GM18861 (cell line): Measurements from ENCODE around the gene PRKACB.
"Not testable (repeated sequence)": the region's sequence is repeated elsewhere in the genome, so short reads cannot be mapped to it uniquely, and the experiment has no call there.

Experiments used
- ATAC-seq: cut with Tn5 transposase; IDR thresholded peaks from one replicate; pipeline ENCODE4 v1.9.1; 2021; ENCODE audit not compliant: unreplicated experiment

PRKACB gene

DNA sequence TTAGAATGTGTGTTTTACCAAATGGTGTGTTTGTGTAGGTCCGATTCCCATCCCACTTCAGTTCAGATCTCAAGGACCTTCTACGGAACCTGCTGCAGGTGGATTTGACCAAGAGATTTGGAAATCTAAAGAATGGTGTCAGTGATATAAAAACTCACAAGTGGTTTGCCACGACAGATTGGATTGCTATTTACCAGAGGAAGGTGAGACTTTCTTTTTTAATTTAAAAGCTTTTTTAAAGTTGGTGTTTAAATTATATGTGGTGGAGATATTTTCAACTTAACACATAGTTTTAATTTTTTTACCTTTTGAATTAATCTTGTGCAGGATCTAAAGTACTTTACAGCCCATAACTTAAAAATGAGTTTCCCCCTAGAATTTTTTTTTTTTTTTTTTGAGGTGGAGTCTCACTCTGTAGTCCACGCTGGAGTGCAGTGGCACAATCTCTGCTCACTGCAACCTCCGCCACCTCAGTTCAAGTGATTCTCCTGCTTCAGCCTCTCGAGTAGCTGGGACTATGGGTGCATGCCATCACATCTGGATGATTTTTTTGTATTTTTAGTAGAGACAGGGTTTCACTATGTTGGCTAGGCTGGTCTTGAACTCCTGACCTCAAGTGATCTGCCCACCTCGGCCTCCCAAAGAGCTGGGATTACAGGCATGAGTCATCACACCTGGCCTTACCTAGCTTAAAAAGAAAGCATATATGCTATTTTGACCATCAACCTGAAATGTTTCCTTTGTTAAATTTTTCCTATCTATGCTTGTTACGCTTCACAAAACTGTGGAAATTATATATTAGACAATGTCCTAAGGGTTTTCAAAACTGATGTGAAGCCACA lies 70.3 kb downstream of the PRKACB start:
- ATAC-seq, result no peak

DNA sequence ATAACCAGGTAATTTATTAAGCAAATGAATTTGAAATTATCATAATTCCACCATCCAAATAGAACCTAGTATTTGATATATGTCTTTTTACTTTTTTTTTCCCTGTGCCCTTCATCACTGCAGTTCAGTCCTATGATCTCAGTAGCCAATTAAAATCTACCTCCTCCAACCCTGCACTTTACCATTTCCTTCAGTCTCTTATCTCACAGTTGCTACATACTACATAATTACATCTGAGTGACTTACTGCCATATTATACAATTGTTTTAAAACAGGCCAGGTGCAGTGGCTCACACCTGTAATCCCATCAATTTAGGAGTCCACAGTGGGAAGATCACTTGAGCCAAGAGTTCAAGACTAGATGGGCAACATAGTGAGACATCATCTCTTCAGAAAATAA lies 73.2 kb downstream of the PRKACB start:
- ATAC-seq, result no peak

DNA sequence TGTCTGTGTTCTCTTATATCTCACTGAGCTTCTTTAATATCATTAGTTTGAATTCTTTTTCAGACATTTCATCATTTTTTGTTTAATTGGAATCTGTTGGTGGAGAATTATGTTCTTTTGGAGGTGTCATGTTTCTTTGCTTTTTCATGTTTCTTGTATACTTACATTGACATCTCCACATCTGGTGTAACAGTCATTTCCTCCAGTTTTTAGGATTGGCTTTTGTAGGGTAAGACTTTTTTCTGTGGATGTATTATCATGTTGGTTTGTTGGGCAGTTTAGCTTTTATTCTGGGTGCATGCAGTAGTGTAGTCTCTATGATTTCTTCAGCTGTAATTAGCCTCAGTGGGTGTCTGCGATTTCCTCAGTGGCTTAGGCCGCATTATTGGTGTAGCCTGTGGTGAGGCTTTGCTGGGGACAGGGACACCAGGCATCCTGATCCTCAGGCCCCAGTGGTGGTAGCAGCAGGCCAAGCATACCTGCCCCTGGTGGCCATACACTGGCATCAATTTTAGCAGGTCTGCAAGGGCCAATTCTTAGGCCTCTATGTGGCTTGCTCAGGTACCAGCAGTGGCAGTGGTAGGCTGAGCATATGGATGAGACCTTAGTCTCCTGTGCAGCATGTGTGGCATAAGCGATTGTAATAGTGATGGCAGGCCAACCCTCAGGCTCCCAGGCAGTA lies 79.8 kb downstream of the PRKACB start:
- no peak for ATAC-seq

GRCh38 chr1:84224905-84225304 lies 80.8 kb downstream of the PRKACB start:
- ATAC-seq, result no peak

GRCh38 chr1:84225646-84226045 lies 81.6 kb downstream of the PRKACB start:
- ATAC-seq, result no peak

DNA sequence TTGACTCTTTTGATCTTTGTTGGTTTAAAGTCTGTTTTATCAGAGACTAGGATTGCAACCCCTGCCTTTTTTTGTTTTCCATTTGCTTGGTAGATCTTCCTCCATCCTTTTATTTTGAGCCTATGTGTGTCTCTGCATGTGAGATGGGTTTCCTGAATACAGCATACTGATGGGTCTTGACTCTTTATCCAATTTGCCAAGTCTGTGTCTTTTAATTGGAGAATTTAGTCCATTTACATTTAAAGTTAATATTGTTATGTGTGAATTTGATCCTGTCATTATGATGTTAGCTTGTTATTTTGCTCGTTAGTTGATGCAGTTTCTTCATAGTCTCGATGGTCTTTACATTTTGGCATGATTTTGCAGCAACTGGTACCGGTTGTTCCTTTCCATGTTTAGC lies 88.6 kb downstream of the PRKACB start:
- ATAC-seq, result not testable (repeated sequence)

GRCh38 chr1:84236256-84236655 lies 92.2 kb downstream of the PRKACB start:
- no peak for ATAC-seq

DNA sequence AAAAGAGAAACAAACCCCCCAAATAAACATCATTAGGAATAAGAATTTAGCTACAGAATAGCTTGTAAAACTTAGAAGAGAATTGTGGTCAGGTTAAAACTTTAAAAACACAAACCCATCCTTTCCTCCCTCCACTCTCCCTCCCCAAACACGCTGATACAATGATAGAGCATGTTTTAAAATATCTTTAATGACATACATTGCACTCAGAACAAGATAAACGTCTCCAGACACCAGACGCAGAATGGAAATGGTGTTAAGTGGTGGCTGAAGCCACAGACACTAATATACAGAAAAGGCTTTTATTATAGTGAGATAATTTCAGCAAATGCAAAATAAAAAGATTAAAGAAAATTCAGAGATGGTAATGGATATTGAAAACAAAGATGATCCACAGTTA lies 98.6 kb downstream of the PRKACB start:
- no peak for ATAC-seq

GRCh38 chr1:84245563-84245962 lies 101.5 kb downstream of the PRKACB start:
- ATAC-seq, result no peak

DNA sequence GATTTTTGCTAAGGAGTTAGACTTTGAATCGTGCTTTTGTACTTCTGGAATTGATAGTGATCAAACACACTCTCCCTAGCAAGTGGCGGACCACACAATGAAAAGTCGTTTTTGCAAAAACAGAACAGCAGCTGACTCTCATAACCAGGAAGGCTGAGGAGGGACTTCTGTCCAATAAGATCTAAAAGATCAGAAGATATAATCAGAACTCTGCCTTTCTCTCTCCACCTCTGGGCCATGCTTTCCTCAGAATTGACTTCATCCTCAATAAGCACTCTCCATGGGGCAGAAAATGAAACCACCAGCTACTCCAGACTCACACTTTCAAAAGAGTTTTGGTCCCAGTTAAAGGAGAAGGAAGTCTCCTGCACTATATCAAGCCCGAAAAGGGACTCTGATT lies 102.1 kb downstream of the PRKACB start:
- ATAC-seq, result no peak

DNA sequence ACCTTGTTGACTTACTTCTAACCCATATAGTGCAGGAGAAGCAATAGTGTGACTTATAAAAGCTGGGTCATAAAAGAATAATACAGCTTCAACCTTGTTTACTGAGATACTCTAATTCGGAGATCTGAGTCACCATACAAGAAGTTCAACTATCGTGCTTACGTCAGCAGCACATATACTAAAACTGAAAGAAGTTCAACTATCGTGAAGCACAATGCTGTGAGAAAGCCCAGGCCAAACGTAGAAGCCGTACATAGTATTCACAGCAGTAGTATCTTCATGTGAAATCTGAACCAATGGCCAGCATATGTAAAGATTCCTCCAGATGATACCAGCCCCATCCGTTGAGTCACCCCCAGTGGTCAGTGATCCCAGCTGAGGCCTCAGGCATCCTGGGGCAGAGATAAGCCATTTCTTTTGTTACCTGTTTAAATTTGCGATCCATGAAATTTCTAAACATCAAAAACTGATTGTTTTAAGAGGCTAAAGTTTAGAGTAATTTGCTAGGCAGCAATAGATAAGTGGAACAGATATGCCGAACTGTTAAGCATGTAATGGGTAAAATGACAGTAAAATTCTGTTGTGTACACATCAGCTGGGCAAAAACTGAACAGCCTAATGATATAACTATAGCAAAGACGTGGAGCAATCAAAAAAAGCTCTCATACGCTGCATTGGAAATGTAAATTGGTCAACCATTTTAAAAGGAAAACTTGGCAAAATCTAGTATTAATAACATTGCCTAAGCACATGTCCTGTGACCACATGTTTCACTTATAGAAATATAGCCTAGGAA lies 103.6 kb downstream of the PRKACB start:
- ATAC-seq, result no peak

DNA sequence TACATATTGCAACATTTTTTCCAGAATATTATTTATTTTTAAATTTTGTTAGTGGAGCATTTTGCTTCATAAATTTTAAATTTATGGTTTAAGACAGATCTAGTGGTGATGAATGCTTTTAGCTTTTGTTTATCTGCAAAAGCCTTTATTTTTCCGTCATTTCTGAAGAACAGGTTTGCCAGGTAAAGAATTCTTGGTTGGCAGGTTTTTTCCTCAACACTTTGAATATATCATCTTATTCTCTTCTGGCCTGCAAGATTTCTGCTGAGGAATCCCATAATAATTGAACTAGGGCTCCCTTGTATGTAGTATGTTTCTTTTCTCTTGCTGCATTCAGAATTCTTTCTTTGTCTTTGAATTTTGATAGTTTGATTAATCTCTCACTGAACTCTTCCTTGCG lies 106.6 kb downstream of the PRKACB start:
- no peak for ATAC-seq

DNA sequence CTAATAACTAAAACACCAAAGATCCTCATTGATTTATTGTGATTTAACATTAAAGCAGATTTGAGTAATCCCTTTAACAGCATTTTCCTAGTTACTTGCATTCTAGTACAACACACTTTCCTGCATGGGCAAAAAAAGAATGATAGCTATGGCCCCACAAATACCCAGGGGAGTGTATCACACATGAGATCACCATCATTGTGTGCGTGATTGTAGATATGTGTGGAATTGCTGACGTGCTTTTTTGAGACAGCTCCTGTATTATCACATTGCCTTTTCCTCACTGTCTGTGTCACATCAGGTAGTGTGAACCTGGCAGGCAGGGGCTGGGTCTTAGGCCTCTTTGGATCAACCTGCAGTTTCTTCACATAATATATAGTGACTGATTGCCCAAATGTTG lies 109.0 kb downstream of the PRKACB start:
- no peak for ATAC-seq

DNA sequence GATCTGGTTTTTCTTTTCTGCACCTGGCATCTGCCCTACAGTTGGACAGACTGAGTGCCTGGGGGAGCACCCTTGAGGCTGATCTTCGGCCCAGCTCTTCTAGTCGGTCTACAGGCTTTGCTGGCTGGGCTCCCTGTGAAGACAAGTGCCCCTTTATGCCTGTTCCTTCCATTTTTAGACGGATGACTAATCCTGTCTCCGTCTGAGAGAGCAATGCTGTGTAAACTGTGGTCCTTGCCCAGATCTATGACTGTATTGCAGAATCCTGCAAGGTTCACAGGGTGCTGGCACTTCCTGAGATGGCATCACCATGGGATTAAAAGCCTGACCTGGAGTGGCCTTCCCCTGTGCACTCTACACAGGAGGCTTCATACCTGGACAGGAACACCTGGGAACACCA lies 109.8 kb downstream of the PRKACB start:
- ATAC-seq, result no peak

GRCh38 chr1:84254703-84255238 lies 110.7 kb downstream of the PRKACB start:
- ATAC-seq, result no peak

GRCh38 chr1:84255582-84255981 lies 111.5 kb downstream of the PRKACB start:
- ATAC-seq, result no peak

DNA sequence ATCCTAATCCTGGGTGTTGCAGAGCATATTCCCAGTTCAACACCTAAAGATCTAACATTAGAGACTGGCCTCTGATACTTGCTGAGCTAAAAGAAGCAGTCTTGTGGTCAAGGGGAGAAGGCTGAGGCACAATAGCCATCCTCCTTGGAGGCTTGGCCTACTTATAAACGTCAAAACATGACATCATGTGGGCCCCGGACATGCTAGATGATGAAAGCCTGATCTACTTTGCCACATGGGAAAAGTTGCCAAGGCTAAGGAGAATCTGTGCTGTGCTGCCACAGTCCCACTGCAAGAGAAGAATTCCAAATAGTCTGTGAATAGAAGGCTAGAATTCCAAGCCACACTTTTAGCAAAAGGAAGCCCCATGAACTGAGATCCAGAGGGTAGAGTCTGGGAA lies 113.5 kb downstream of the PRKACB start:
- ATAC-seq, result no peak

DNA sequence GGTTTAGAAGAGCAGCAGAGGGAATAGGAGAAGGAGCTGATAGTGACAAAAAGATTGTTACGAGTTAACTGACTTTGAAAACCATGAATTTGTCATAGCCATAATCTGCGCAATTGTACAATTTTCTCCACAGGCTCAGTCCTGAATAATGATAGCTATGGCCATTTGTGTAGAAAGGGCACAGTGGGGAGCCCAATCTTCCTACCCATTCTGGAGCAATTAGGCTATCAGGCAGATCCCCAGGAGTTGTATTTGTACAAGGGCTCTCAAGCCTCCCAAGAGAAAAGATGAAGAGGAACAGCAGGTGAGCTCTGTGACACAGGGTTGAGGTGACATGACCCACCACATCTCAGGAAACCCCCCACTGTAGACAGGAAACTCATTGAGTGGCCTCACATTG lies 115.3 kb downstream of the PRKACB start:
- ATAC-seq, result no peak

DNA sequence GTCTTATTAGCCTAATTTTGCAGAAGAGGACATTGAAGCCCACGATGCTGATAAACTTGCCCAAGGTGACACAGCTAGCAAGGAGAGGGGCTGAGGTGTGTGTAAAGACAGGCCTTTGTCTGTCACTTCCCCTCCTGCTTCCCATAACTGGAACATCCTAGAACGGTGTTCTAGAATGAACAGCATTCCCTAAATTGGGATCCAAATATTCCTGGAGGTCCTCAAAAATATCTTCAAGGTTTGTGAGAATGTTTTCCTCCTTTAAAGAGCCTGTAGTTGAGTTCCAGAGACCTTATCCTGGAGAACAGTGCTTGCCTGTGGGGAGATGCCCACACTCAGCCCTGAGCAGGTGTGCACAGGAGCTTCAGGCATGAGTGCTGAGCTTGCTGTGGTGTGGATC lies 115.9 kb downstream of the PRKACB start:
- no peak for ATAC-seq

GRCh38 chr1:84260852-84261518 lies 116.9 kb downstream of the PRKACB start:
- ATAC-seq, result no peak

DNA sequence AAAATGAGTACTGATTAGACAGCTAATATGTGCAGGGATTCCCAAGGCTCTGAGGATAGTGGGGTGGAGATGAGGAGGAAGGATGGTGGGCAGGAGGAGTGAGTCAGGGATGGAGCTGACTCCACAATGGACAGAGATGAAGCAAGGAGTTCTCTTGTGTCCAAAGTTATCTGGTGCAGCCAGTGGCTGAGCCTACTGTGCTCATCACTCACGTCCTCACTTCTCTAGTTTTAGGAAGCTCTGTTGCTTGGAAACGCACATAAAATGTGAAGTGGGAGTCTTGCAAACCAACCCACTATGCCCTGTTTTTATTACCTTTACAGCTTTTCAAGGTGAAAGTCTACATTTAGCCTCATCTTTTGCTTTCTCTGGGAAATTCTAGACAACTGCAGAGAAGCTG lies 120.9 kb downstream of the PRKACB start:
- ATAC-seq, result no peak
